HepG2 (cell line): Measurements from ENCODE around the gene CITED2. TPM values are rescaled to one million over a fixed set of nuclear protein-coding genes. Genes with fewer than 3 reads are reported as not detected.

Source experiments
- ARNTL ChIP-seq: sonication (generic); formaldehyde crosslinking; IDR thresholded peaks from 2 replicates; pipeline ENCODE4 v1.4.0; 2020; ENCODE audit warnings: mild to moderate bottlenecking, missing genetic modification reagents
- ATM ChIP-seq: fragments of 450-650 bp; IDR thresholded peaks from 2 replicates; pipeline ENCODE4 v1.7.1; 2017; ENCODE audit warnings: mild to moderate bottlenecking, borderline replicate concordance
- CREB1 ChIP-seq, 2 experiments: fragments of 450-650 bp in 1 of 2; IDR thresholded peaks; 2 replicates each; pipeline ENCODE4 v1.6.1; 2016 to 2017; ENCODE audit warnings: control low read depth in 1 of 2, mild to moderate bottlenecking in 1 of 2, missing compliant biosample characterization in 1 of 2, missing genetic modification characterization in 1 of 2
- EP300 ChIP-seq, 3 experiments: sonication (generic) in 1 of 3; formaldehyde crosslinking in 1 of 3; IDR thresholded peaks; 2 replicates each; pipeline versions ENCODE4 v1.5.1 to v1.6.1; 2011 to 2020; ENCODE audit warnings: low read depth in 2 of 3, low read length in 2 of 3, borderline replicate concordance in 1 of 3, improper control_type of control experiment in 1 of 3, mild to moderate bottlenecking in 1 of 3, missing genetic modification reagents in 1 of 3, moderate library complexity in 1 of 3
- HDAC2 ChIP-seq: sonication (generic); formaldehyde crosslinking; IDR thresholded peaks from 2 replicates; pipeline ENCODE4 v1.4.0; 2020; ENCODE audit warnings: missing genetic modification reagents
- HOXA3 ChIP-seq: sonication (generic); formaldehyde crosslinking; IDR thresholded peaks from 2 replicates; pipeline ENCODE4 v1.5.0; 2020; ENCODE audit warnings: missing genetic modification reagents
- ISL2 ChIP-seq: sonication (generic); formaldehyde crosslinking; IDR thresholded peaks from 2 replicates; pipeline ENCODE4 v1.5.0; 2020; ENCODE audit warnings: missing genetic modification reagents
- LCORL ChIP-seq, 2 experiments: fragments of 450-650 bp in 1 of 2; sonication (generic) in 1 of 2; formaldehyde crosslinking in 1 of 2; IDR thresholded peaks; 2 replicates each; pipeline versions ENCODE4 v1.5.0 to v1.6.1; 2017 to 2020; ENCODE audit warnings: antibody characterized with exemption in 1 of 2, missing genetic modification reagents in 1 of 2
- MYNN ChIP-seq: sonication (generic); formaldehyde crosslinking; IDR thresholded peaks from 2 replicates; pipeline ENCODE4 v1.4.0; 2020; ENCODE audit warnings: mild to moderate bottlenecking, low read depth, missing genetic modification reagents
- NR2F2 ChIP-seq: IDR thresholded peaks from 2 replicates; pipeline ENCODE4 v1.6.1; 2012; ENCODE audit warnings: low read depth, inconsistent platforms, borderline replicate concordance
- PTBP1 ChIP-seq: fragments of 200-400 bp; formaldehyde crosslinking; IDR thresholded peaks from 2 replicates; pipeline ENCODE4 v1.6.1; 2018; ENCODE audit warnings: low read length, low read depth; ENCODE audit not compliant: poor library complexity, severe bottlenecking
- SOX6 ChIP-seq, 2 experiments: fragments of 450-650 bp in 1 of 2; sonication (generic) in 1 of 2; formaldehyde crosslinking in 1 of 2; IDR thresholded peaks; 2 replicates each; pipeline versions ENCODE4 v1.4.0 to v1.6.1; 2017 to 2020; ENCODE audit warnings: antibody characterized with exemption in 1 of 2, mild to moderate bottlenecking in 1 of 2, missing genetic modification reagents in 1 of 2
- U2AF1 ChIP-seq: fragments of 200-400 bp; formaldehyde crosslinking; optimal IDR thresholded peaks from 2 replicates; pipeline ENCODE3; 2017; ENCODE audit warnings: mild to moderate bottlenecking, low read depth, low read length
- ZFYVE20 ChIP-seq: sonication (generic); formaldehyde crosslinking; IDR thresholded peaks from 2 replicates; pipeline ENCODE4 v1.8.0; 2023; ENCODE audit warnings: low read depth, mild to moderate bottlenecking, moderate library complexity, missing genetic modification reagents, borderline replicate concordance
- ZNF30 ChIP-seq: sonication (generic); formaldehyde crosslinking; IDR thresholded peaks from 2 replicates; pipeline ENCODE4 v1.5.0; 2020; ENCODE audit warnings: mild to moderate bottlenecking, missing genetic modification reagents
- ZNF510 ChIP-seq: sonication (generic); formaldehyde crosslinking; IDR thresholded peaks from 2 replicates; pipeline ENCODE4 v1.4.0; 2020; ENCODE audit warnings: low read depth, mild to moderate bottlenecking, missing genetic modification reagents
- ZNF546 ChIP-seq: sonication (generic); formaldehyde crosslinking; conservative IDR thresholded peaks from 2 replicates; pipeline ENCODE4 v1.8.1; 2023; ENCODE audit warnings: mild to moderate bottlenecking, missing genetic modification reagents
- ZNF562 ChIP-seq: sonication (generic); formaldehyde crosslinking; IDR thresholded peaks from 2 replicates; pipeline ENCODE4 v1.8.0; 2022; ENCODE audit warnings: missing genetic modification reagents, borderline replicate concordance
- ZNF652 ChIP-seq: IDR thresholded peaks from 2 replicates; pipeline ENCODE4 v1.6.1; 2016; ENCODE audit warnings: low read depth, borderline replicate concordance
- polyA plus RNA-seq, 8 experiments: library from polyadenylated mRNA; depleted of rRNA in 3 of 8; stranded (reverse) in 7 of 8; unstranded in 1 of 8; fragments of >200 nt; fragmentation: Illumina TruSeq in 4 of 8; extraction: Trizol in 4 of 8; gene quantifications; 2 replicates each; pipeline versions ENCODE4 v1.2.1 to v1.2.3, GENCODE V29; 2011 to 2016; ENCODE audit warnings: low read depth in 4 of 8, missing spikeins in 1 of 8, mixed read lengths in 1 of 8; ENCODE audit not compliant: insufficient read depth in 1 of 8
- total RNA-seq, 5 experiments: library from RNA; depleted of rRNA; stranded (reverse); fragments of >200 nt; fragmentation: Illumina TruSeq; extraction: Trizol; gene quantifications; 2 replicates each; pipeline ENCODE4 v1.2.3, GENCODE V29; 2016; ENCODE audit warnings: low read depth in 1 of 5
- TF ChIP-seq, protein P1 (sequence below): sonication (generic); formaldehyde crosslinking; IDR thresholded peaks from 2 replicates; pipeline ENCODE4 v1.4.0; 2020; ENCODE audit warnings: missing genetic modification reagents, borderline replicate concordance
- TF ChIP-seq, protein P2 (sequence below): IDR thresholded peaks from 2 replicates; pipeline ENCODE4 v1.6.1; 2018; ENCODE audit warnings: missing genetic modification reagents, mild to moderate bottlenecking, missing compliant biosample characterization
- TF ChIP-seq, protein P3 (sequence below): IDR thresholded peaks from 2 replicates; pipeline ENCODE4 v1.6.1; 2016; ENCODE audit warnings: low read depth, control low read depth

Gene CITED2
- total and polyA plus RNA-seq, 2 of the 13 experiments (the other 11 are each of a cell fraction or from before 2014, with no cell fraction given), result 17.6 to 57.2 TPM

DNA sequence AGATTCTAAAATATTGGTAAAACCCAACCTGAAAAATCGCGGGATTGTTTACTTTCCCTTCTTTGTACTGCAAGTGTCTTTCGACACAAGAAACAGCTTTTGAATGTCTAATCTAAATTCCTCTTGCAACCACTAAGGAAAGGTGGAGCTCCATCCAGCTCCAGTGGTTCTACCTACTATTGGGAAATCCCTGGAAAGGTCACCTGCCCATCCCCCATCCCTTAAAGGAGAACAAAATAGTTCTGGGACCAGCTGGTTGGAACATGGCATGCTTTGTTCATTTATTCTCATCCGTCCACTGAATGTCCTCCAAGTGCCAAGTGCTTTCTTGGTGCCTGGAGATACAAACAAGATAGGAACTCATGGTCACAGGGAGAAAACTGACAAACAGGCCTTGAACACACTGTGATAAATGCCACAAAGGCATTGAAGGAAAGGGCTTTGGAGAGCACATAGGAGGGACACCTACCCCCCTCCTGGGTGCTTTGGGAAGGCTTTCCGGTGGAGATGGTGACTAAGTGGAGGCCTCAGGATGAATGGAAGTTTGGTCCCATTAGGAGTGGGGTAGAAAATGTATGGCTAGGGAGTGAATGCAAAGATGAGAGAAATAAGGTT lies 2.3 kb upstream of the CITED2 start (continued):
- TF ChIP-seq, protein P1, sequence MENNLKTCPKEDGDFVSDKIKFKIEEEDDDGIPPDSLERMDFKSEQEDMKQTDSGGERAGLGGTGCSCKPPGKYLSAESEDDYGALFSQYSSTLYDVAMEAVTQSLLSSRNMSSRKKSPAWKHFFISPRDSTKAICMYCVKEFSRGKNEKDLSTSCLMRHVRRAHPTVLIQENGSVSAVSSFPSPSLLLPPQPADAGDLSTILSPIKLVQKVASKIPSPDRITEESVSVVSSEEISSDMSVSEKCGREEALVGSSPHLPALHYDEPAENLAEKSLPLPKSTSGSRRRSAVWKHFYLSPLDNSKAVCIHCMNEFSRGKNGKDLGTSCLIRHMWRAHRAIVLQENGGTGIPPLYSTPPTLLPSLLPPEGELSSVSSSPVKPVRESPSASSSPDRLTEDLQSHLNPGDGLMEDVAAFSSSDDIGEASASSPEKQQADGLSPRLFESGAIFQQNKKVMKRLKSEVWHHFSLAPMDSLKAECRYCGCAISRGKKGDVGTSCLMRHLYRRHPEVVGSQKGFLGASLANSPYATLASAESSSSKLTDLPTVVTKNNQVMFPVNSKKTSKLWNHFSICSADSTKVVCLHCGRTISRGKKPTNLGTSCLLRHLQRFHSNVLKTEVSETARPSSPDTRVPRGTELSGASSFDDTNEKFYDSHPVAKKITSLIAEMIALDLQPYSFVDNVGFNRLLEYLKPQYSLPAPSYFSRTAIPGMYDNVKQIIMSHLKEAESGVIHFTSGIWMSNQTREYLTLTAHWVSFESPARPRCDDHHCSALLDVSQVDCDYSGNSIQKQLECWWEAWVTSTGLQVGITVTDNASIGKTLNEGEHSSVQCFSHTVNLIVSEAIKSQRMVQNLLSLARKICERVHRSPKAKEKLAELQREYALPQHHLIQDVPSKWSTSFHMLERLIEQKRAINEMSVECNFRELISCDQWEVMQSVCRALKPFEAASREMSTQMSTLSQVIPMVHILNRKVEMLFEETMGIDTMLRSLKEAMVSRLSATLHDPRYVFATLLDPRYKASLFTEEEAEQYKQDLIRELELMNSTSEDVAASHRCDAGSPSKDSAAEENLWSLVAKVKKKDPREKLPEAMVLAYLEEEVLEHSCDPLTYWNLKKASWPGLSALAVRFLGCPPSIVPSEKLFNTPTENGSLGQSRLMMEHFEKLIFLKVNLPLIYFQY (CRISPR knock-in tag), result 0 out of 2 replicates have a peak, but pooled peaks have one; percentile 22
- TF ChIP-seq ZNF562, result no peak
- peak in 1 of 2 experiments; percentile 56; a peak in 1 of 4 replicates for TF ChIP-seq EP300 (IDR thresholded peaks at IDR 0.05; ENCODE audit: low read depth in 2 of 2, low read length in 2 of 2)
- TF ChIP-seq EP300 (CRISPR knock-in tag; IDR thresholded peaks at IDR 0.05; ENCODE audit: borderline replicate concordance), result no peak; the same call in 1 of the 2 replicates
- no peak for TF ChIP-seq ZNF510 (CRISPR knock-in tag)
- no peak for TF ChIP-seq U2AF1
- TF ChIP-seq PTBP1, result no peak
- TF ChIP-seq ATM, result no peak
- no peak for TF ChIP-seq ZNF652 (CRISPR knock-in tag)
- 0 out of 2 replicates have a peak, but pooled peaks have one; percentile 13 for TF ChIP-seq ISL2 (CRISPR knock-in tag)
- TF ChIP-seq CREB1 (IDR thresholded peaks at IDR 0.05), result no peak
- peak; percentile 75 for TF ChIP-seq CREB1 (CRISPR knock-in tag; IDR thresholded peaks at IDR 0.05)
- TF ChIP-seq ARNTL (CRISPR knock-in tag), result no peak
- no peak for TF ChIP-seq LCORL (IDR thresholded peaks at IDR 0.05)
- 0 out of 2 replicates have a peak, but pooled peaks have one; percentile 17 for TF ChIP-seq LCORL (CRISPR knock-in tag; IDR thresholded peaks at IDR 0.05)
- no peak for TF ChIP-seq ZNF30
- TF ChIP-seq ZFYVE20 (CRISPR knock-in tag), result no peak
- TF ChIP-seq HDAC2 (CRISPR knock-in tag), result 0 out of 2 replicates have a peak, but pooled peaks have one; percentile 42
- no peak for TF ChIP-seq ZNF546 (CRISPR knock-in tag)
- peak; percentile 44; the same call in 1 of the 2 replicates for TF ChIP-seq NR2F2
- TF ChIP-seq, protein P2, sequence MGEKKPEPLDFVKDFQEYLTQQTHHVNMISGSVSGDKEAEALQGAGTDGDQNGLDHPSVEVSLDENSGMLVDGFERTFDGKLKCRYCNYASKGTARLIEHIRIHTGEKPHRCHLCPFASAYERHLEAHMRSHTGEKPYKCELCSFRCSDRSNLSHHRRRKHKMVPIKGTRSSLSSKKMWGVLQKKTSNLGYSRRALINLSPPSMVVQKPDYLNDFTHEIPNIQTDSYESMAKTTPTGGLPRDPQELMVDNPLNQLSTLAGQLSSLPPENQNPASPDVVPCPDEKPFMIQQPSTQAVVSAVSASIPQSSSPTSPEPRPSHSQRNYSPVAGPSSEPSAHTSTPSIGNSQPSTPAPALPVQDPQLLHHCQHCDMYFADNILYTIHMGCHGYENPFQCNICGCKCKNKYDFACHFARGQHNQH (CRISPR knock-in tag), result peak; percentile 46; the same call in 1 of the 2 replicates
- 0 out of 2 replicates have a peak, but pooled peaks have one; percentile 29 for TF ChIP-seq HOXA3 (CRISPR knock-in tag)
- TF ChIP-seq MYNN (CRISPR knock-in tag), result no peak
- TF ChIP-seq, protein P3, sequence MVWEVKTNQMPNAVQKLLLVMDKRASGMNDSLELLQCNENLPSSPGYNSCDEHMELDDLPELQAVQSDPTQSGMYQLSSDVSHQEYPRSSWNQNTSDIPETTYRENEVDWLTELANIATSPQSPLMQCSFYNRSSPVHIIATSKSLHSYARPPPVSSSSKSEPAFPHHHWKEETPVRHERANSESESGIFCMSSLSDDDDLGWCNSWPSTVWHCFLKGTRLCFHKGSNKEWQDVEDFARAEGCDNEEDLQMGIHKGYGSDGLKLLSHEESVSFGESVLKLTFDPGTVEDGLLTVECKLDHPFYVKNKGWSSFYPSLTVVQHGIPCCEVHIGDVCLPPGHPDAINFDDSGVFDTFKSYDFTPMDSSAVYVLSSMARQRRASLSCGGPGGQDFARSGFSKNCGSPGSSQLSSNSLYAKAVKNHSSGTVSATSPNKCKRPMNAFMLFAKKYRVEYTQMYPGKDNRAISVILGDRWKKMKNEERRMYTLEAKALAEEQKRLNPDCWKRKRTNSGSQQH (CRISPR knock-in tag), result no peak
- TF ChIP-seq SOX6 (IDR thresholded peaks at IDR 0.05), result no peak
- TF ChIP-seq SOX6 (CRISPR knock-in tag; IDR thresholded peaks at IDR 0.05), result peak; percentile 44; the same call in 1 of the 2 replicates
